Activated T-cell treated with anti-CD3 and anti-CD28 coated beads for 1 hour (primary cell): Measurements from ENCODE around the gene ID2.

ENCODE experiments used
- DNase-seq: peaks from one replicate; pipeline ENCODE4 v3.0.0-alpha.2; 2020; ENCODE audit warnings: low read depth

The ID2 gene, protein sequence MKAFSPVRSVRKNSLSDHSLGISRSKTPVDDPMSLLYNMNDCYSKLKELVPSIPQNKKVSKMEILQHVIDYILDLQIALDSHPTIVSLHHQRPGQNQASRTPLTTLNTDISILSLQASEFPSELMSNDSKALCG

DNA sequence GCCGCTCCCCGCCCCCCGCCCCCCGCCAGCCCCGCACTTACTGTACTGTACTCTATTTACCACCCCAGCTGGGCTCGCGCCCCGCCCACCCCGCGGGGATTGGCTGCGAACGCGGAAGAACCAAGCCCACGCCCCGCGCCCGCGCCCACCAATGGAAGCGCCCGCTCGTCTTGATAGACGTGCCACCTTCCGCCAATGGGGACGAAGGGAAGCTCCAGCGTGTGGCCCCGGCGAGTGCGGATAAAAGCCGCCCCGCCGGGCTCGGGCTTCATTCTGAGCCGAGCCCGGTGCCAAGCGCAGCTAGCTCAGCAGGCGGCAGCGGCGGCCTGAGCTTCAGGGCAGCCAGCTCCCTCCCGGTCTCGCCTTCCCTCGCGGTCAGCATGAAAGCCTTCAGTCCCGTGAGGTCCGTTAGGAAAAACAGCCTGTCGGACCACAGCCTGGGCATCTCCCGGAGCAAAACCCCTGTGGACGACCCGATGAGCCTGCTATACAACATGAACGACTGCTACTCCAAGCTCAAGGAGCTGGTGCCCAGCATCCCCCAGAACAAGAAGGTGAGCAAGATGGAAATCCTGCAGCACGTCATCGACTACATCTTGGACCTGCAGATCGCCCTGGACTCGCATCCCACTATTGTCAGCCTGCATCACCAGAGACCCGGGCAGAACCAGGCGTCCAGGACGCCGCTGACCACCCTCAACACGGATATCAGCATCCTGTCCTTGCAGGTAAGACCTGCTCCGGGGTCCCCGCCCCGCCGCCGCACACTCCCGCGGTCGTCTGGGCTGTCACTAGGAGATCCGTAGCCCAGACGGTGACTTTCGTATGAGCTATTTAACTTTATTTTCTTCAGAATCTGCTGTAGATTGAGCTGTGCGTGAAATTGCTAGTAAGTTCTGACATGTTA, at the start of gene ID2:
Gene ID2 (plus strand): TSS at position 271 of the 907 bp plus-strand sequence. CDS start 110 bp downstream, at position 381.
- DNase-seq: peak; percentile 99

DNA sequence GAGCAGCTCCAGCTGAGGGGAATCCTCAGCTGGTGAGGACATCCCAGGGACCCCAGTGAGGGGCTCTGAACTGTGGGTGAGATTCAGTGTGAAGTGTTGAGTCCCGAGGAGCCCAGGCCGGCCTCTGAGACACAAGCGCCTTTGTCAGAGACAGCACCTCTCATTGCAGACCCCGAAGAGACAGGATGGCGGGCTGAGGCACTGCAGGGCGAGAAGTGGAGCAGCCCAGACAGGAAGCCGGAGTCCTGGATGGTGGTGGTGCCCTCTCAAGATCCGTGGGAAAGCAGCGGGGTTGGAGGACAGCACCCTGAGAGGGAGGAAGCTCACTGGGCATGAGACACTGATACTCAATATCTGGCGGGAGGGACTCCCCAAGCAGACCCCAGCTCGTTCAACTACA, 49.1 kb upstream of the ID2 start:
- DNase-seq: no peak

DNA sequence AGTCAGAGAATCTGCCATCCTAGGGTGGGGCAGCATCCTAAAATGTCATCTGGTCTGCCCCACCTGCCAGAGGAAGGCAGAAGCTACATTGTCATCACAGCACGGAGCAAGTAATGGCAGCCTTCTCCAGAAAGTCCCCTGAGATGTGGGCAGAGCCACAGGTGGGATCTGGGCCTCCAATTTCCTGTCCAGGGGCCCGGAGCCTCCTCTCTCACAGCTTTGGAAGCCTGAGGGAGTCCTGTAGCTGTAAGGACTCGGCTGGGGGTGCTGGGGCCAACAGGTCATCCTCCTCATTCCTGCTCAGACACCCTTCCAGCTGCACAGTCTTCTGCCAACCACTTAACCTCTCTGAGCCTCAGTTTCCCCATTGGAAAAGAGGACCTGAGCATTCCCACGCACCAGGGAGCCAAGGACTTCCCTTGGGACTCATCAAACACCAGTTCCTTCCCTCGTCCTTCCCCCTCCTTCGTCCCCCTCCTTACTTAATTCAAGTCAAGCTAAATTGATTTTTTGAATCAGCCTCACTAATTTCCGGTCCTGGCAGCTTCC, 48.6 kb upstream of the ID2 start:
- DNase-seq: no peak

DNA sequence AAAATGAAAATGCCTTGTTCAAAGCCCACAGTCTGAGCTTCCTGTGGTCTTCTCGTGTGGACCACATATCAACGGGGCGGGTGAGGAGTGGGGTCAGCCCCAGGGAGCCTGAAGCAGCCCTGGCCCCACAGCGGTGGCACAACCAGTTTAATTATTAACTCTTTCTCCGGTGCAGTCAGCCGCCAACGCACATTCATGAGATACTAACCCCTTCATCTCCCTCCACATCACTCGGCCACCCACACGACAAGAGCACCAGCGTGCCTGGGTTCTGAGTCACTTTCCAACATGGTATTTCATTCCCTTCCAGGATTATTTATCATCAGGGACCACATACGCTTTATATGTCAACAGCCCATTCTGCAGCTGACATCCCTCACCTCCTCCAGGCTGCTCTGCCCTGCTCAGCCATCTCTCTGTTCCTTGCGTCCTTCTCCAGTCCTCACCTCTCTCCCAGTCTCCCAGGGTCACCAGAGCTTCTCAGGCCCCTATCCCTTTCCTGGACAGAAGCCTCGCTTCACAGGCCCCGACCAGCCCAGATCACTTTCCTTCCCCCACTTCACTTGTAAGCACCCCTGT, 48.0 kb upstream of the ID2 start:
- DNase-seq: no peak

DNA sequence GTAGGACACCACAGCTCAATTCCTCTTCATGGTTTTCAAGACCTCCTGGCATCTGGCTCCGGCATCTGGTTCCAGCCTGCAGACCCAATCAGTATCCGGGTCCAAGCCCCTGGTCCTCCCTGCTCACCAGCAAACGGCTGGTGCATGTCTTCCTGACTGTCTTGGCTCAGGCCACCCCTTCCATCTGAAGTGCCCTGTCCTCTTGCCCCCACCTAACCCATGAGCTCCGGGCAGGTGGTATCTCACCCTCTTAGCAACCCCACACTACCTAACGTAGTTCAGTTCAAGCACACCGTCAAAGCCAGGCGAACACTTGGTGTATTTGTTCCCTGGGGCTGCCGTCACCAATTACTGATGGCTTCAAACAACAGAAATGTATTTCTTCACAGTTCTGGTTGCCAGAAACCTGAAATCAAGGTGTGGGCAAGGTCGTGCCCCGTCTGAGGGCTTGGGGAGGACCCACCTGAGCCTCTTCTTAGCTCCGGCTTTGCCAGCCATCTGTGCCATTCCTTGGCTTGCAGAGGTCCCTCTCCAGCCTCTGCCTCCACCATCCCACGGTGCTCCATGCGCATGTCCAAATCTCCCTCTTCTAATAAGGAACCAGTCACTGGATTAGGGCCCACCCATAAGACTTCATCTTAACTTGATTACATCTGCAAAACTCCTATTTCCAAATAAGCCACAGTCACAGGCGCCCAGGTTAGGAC, 47.2 kb upstream of the ID2 start:
- no peak for DNase-seq

DNA sequence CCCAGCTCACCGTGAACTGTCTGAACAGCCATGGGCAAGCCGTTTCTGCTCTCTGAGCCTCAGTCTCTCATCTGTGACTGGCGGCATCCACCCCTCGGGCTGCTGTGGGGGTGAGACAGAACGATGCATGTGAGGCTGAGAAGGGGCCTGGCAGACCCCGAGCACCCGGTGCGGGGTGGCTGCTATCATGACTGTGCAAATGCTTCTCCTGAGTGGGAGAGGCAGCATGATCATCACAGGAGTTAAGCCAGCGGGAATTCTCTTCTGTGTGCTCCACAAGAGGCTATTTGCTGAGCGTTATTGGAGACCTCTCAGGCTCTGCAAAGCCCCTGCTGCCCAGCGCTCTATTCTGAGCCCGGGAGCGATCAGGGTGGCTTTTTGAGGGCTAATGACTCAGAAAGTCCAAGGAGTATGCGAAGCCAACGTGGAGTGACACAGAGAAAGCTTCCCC, 45.8 kb upstream of the ID2 start:
- DNase-seq: no peak

DNA sequence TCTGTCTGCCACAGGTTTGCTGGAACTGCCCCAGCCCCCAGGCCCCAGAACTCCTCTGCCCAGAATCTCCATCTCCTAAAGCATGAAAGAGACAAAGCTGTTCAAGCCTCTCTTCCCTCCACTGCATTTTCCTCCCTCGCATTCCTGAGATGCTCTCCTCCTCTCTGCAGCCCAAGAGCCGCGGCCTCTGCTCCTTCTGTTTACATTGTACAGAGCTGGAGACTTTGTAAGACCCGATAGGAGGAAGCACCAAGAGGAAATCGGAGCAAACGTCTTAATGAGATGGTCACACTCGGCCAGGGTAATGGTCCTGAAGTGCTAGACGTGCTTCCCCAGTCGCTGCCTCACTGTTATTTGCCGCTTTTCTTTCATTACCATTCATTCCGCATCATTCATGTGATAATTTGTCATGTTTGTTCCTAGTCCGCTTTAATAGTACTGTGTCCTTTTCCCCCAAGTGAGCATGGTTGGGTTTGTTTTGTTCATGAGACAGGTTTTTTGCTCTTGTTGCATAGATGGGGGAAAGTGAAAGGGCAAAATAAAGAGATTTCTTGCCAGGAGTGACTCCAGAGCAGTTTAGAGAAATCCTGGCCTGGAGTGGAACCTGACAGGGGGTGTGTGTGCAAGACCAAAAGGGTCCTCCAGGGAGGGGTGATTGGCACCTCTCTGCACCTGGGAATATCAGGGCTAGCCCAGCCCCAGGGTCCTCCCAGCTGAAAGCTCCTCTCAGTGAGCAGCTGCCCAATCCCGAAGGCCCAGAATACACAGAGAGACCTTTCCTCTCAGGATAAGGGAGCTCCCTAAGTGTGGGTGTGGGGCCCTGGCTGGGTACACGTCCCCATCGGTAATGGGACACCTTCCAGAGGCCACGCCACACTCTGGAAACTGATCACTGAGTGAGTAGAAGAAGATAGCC, 44.9 kb upstream of the ID2 start:
- no peak for DNase-seq

DNA sequence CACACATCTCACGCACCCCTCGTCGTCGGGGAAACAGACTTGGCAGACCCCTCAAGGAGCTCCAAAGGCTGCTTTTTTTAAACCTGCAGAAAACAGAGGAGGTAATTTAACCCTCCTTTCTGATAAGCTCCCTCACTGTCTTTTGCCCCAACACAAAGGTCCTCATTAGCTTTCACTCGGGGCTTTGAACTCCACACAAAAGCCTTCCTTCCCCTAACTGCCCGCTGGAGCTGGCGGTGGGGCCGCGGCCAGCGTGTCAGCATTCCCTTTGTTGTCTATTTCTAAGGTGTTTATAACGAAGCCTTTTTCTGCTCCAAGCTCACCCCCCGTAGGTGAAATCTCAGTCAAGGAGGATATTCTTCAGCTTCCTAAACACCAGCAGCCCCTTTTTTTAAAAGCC, 43.5 kb upstream of the ID2 start:
- no peak for DNase-seq

DNA sequence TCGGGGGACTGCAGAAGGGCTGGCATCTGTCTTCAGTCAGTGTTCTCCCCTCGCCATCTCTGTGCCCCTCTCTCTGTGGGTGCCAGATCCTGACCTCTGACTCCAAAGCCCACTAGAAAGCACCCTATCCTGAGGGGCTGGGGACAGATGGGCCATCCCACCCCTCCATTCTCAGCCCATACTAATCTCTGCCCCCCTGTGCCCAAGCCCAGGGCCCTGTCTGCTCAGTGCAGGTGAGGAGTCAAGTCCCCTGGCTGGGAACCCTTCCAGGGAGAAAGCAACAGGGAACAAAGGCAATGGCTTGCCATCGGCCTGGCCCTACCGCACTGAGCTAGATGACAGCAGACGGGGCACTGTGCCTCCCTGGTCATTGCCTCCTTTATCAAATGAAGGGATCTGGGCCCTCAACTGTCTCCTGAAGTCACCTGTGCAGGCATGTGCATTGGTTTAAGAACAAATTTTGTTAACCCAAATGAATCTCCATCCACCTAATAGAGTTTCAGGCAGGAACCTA, 42.7 kb upstream of the ID2 start:
- no peak for DNase-seq

DNA sequence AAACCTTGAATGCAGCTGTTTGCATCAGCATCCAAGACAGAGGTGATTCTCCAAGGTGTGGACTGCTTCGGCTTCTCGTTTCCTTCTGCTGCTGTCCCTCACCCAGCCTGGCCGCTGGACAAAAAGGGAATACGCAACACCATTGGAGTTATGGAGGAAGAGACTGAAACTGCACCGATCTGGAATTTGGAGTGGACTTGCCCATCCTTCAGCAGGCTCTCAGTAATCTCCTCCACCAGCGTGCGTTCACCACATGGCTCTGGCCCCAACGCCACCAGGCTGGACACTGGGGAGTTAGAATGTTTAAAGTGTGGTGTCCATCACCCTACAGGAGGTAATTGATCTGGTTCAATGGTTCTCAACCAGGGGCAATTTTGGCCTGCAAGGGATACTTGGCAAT, 41.4 kb upstream of the ID2 start:
- DNase-seq: no peak

DNA sequence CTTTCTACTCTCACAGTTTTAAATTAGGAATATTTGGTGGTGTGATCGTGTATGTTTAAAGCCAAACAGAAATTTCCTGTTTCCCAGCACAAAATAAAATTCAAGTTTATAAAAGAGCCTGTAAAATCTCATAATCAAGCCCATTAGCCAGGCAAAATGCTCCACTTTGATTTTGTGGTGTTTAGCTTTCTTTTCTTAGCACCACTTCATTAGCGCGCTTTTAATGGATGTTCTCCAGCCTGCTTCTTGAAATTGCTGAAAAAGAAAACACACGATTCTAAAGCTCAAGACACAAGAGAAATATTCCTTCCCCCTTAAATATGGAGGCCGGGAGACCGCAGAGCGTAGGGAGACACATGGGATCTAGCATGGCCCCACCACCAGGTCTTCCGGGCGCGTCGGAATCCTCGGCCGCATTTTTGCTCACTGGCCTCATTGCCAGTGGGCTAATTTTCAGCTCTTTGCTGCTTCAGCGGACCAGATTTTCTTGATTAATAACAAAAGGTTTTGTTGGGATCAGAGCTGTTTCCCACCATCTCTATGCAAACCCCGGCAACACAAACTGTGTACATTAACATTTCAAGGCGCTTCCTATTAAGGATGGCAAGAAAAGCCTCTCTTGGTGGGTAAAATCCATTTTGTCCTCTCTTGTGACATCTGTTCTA, 40.4 kb upstream of the ID2 start:
- no peak for DNase-seq

DNA sequence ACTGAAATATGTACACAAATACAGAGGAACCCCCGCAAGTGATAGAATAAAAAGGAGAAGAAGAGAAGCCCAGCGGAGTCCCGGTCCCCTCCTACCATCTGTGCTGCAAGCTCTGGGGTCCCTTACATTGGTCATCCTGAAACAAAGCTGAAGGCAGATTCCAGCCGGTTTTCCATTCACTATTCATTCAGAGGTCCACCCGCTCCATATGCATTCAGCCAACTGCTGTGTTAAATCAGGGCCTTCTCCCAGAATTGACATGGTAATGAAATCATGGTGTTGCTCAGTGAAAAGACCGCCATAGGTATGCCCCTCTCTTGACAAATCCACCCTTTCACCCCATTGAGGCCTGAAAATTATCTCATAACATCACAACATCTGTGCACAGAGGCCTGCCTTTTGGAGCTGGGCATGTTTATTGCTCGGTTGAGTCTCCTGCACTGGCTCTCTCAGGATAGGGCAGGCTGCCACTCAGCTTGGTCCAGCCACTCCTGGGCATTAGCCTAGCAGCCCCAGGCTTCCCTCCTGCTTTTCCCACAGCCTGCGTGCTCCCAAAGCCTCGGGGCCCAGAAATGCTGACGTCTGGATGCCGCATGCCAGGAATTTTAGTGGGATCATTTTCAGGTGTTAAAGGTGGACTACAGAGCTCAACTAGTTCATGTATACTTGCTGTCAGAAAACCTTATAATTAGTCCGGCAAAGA, 39.3 kb upstream of the ID2 start:
- DNase-seq: no peak

DNA sequence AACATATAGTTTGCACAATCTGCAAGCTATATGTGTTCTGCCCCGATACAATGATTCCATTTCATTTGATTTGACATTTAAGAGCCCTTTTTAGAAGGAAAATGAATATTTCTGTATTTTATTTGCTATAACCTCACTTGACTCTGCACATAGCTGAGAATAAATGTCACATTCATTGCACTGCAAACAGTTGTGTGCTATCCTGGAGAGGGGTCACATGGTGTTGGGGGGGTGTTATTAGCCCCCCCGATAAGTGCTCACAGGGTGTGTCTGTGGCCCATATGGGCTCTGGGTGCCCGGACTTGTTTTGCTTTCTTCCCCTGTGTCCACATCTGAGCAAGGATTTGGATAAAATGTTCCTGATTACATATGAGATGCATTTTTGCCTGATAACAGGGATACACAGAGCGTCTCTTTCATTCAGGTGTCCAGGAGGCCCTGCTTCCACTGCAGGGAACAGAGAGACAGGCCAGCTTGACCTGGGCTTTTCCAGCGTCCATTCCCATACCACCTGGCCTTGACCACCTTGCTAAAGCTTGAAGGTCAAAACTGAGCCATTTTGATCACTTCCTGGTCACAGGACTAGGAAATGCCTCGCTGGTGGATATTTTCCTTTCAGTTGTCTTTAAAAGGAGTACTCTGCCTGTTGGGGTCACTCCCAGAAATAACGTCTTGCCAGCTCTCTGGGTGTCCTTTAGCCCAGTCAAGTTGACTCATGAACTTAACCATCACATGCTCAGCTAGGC, 38.4 kb upstream of the ID2 start:
- no peak for DNase-seq

DNA sequence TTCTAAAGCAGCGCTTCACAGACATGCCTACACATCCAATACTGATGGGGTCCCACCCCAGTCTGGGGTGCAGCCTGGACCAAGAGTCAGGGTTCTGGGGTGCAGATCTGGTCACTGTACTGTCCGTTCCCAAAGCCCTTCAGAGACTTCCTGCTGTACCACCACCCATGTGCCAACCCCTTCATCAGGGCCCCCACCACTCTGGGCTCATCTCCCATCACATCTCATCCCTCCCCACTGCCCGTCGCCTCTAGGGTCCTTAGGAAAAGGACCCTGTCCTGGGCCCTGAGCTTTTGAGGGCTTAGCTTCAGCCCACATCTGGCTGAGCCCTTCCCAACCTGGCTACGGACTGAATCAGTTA, 37.9 kb upstream of the ID2 start:
- DNase-seq: no peak

DNA sequence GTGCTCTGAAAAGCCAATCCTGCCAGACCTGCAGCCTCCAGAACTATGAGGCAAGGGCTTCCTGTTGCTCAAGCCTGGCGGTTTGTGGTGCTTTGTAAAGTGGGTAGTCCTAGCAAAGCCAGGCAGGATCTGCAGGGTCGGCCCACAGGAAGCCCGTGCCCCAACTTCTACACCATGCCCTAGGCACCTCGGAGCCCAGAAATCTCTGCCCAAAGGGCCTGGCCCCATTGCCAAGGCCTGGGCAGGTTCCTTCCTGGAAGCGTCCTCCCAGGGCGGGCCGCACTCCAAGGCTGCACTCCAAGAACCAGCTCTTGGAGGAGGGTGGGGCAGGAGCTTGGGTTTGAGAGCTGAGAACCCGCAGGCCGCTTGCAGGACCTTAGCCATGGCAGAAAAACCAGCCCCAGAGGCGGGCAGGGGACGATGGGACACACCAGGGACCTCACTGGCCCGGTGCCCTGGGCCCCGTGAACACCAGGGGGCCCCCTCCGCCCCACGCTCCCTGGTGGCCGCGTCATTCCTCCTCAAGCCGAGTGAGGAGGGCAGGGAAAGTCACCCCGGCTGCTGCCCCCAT, 37.2 kb upstream of the ID2 start:
- DNase-seq: no peak

DNA sequence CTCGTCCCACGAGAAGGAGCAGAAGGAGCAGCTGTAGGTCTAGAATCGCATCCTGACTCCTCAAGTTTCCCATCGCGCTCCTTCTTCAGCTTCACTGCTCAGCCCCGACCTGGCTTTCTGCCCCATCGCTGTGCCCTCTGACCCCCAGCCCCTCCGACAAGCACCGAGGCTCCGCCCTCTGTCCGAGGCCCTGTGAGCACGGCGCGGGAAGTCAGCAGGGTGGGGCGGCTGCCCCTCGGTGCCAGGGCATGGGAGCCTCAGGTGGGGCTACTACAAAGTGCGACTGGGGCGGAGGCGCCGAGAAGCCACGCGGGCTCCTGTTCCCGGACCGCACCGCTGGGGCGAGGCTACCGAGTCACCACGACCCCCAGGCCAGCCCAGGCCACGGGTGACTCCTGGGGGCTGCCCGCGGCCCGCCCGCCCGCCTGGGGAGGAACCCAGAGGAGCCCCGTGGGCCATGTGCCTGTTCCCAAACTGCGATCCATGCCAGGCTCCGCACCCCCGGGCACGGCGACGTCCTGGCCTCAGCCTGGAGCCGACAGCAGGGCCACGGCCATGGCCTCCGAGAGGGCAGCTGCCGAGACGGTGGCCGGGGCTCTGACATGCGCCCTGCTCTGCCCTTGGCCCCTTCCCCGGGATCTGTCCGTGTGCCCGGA, 36.6 kb upstream of the ID2 start:
- DNase-seq: no peak

DNA sequence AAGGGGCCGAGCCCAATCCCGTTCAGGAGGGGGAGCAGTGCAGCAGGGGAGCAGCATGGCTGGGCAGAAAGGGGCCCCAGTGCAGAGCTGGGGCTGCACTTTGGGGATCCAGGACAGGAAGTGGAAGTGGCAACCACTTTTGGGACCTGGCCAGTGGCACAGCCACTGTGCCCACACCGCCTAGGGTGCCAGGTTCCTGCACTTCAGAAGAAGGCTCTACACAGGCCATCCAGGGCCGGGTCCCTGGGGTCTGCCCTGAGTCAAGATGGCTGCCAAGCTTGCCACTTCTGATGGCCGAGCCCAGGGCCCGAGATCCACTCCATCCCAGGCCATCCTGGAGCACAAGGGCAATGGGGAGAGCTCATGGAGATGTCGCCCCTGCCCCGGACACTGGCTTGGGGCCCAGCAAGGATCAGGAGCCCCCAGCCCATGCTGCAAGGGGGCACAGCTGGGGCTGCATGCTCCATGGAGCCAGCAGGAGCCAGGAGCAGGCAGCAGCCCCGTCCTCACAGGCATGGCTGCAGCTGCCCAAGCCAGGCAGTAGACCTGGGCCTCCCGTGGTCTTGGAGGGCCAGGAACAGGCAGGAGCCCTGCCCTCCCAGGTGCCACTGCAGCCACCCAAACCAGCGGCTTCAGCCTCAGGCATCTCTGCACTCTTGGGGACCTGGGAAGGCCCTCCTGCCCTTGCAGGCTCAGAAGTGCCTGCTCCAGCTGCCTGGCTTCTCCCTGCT, 35.0 kb upstream of the ID2 start:
- no peak for DNase-seq

DNA sequence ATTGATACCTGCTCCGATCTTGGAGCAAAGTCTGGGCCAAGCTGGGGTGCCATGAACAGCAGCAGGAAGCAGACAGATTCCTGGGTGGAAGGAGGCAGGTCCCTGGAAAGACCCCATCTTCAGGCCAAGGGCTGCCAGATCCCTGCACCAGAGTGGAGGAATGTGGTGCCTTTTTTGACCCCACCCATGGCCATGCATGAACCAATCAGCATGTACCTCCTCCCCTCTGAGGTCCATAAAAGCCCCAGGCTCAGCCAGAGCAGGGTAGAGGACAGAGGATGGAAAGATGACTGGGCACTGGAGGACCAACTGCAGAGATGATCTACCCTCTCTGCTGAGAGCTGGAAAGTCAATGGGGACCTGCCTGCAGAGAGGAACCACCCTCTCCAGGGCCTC, 34.4 kb upstream of the ID2 start:
- DNase-seq: no peak
